Naive thymus-derived CD4-positive, alpha-beta T cell (primary cell): Measurements from ENCODE around the gene ERICH3. TPM values are rescaled to one million over a fixed set of nuclear protein-coding genes. Genes with fewer than 3 reads are reported as not detected.

Source experiments
- ATAC-seq: fragments of 150-1000 bp; cut with Tn5 transposase; 2 replicates; pipeline ENCODE4 v1.10.0; 2021; ENCODE audit warnings: mild to moderate bottlenecking, moderate library complexity
- CTCF ChIA-PET: fragments of 350-600 bp; sonication (Branson Sonifier 250); formaldehyde crosslinking; loops from one replicate; lab custom pipeline; 2021; ENCODE audit warnings: antibody characterized with exemption; lab: Charles Lee
- POLR2A ChIA-PET: fragments of 350-600 bp; sonication (Branson Sonifier 250); formaldehyde crosslinking; loops from one replicate; lab custom pipeline; 2021; ENCODE audit warnings: antibody characterized with exemption, inconsistent platforms; lab: Charles Lee
- DNase-seq, 9 donors: peaks; one replicate each; pipeline versions ENCODE4 v3.0.0 to v3.0.0-alpha.2; 2020 to 2022; ENCODE audit warnings: mixed read lengths in 1 of 9
- H3K27ac ChIP-seq: one replicate; pipeline ENCODE4 v1.7.0; 2013; ENCODE audit warnings: mild to moderate bottlenecking, low read depth, low read length, moderate library complexity
- H3K27me3 ChIP-seq, 2 donors: one replicate each; pipeline ENCODE4 v1.7.0; 2013; ENCODE audit warnings: low read length in 2 of 2, mild to moderate bottlenecking in 2 of 2, moderate library complexity in 2 of 2; ENCODE audit not compliant: control insufficient read depth in 2 of 2, insufficient read depth in 2 of 2
- H3K36me3 ChIP-seq, 3 experiments: 1 replicate in 2 of 3; 2 replicates in 1 of 3; pipeline ENCODE4 v1.7.0; 2013; ENCODE audit warnings: low read length in 3 of 3, mild to moderate bottlenecking in 3 of 3, moderate library complexity in 1 of 3; ENCODE audit not compliant: insufficient read depth in 3 of 3, control insufficient read depth in 2 of 3
- H3K4me1 ChIP-seq, 2 donors: one replicate each; pipeline ENCODE4 v1.7.0; 2013; ENCODE audit warnings: low read length in 2 of 2, mild to moderate bottlenecking in 2 of 2, moderate library complexity in 1 of 2; ENCODE audit not compliant: control insufficient read depth in 2 of 2, insufficient read depth in 2 of 2
- H3K4me3 ChIP-seq: 2 replicates; pipeline ENCODE4 v1.7.0; 2013; ENCODE audit warnings: mild to moderate bottlenecking, low read length
- H3K9me3 ChIP-seq, 3 experiments: 1 replicate in 2 of 3; 2 replicates in 1 of 3; pipeline ENCODE4 v1.7.0; 2013; ENCODE audit warnings: low read length in 3 of 3; ENCODE audit not compliant: control insufficient read depth in 2 of 3
- H3K27ac Mint-ChIP-seq, 9 donors: one replicate each; pipeline ENCODE4 v1.8.0; 2020 to 2022; ENCODE audit warnings: mixed read lengths in 9 of 9, mild to moderate bottlenecking in 8 of 9, moderate library complexity in 5 of 9, inconsistent platforms in 2 of 9
- H3K27me3 Mint-ChIP-seq, 5 donors: one replicate each; pipeline ENCODE4 v1.8.0; 2021 to 2022; ENCODE audit warnings: mixed read lengths in 5 of 5, mild to moderate bottlenecking in 1 of 5
- H3K36me3 Mint-ChIP-seq, 5 donors: one replicate each; pipeline ENCODE4 v1.8.0; 2020 to 2022; ENCODE audit warnings: mixed read lengths in 5 of 5, mild to moderate bottlenecking in 3 of 5, inconsistent platforms in 1 of 5
- H3K4me1 Mint-ChIP-seq, 7 donors: one replicate each; pipeline ENCODE4 v1.8.0; 2020 to 2022; ENCODE audit warnings: mixed read lengths in 7 of 7, mild to moderate bottlenecking in 3 of 7, inconsistent platforms in 1 of 7
- H3K4me3 Mint-ChIP-seq, 10 donors: one replicate each; pipeline ENCODE4 v1.8.0; 2020 to 2022; ENCODE audit warnings: mild to moderate bottlenecking in 10 of 10, mixed read lengths in 10 of 10, moderate library complexity in 6 of 10, inconsistent platforms in 2 of 10
- H3K9me3 Mint-ChIP-seq, 11 donors: one replicate each; pipeline ENCODE4 v1.8.0; 2020 to 2022; ENCODE audit warnings: mixed read lengths in 11 of 11, mild to moderate bottlenecking in 4 of 11, inconsistent platforms in 1 of 11, moderate library complexity in 1 of 11
- intact Hi-C, 2 donors: fragments of 100-400 bp; cut with micrococcal nuclease; formaldehyde crosslinking; loops; one replicate each; pipeline ENCODE4 v1.15.1; 2023
- polyA plus RNA-seq, 2 donors: library from polyadenylated mRNA; unstranded; fragments of 300-500 nt; fragmentation: Illumina TruSeq; gene quantifications; one replicate each; pipeline ENCODE4 v1.2.3, GENCODE V29; 2021
- total RNA-seq, 6 experiments: library from RNA in 5 of 6; stranded (reverse) in 5 of 6; gene quantifications; 1 replicate in 5 of 6; 2 replicates in 1 of 6; pipeline ENCODE4 v1.2.3 and lab custom pipeline; 2021 to 2026

ERICH3 gene
- total and polyA plus RNA-seq, 7 experiments from 2014 or later, result not detected

DNA sequence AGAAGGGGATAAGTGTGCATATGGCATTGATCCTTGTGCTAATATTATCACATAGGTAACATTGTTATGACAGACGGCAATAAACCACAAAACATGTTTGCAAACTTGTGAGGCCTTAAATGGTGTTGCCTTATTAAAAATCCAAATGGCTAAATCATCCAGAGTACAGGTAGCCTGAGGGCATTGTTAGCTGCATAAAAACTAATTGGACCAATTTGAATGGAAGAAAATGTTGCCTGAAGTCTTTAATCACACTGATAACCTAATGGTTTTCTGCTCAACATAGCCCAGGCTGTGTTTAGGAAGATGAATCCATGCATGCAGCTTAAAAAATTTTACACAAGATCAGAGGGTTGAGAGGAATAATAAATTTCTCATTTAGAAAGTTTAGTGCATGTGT lies 141.8 kb downstream of the ERICH3 start:
- Histone ChIP-seq H3K27me3 (no peaks in the 10 kb centered on the region), H3K27ac (no peak overlapping the region), H3K36me3 (no peaks in the 10 kb centered on the region), H3K4me1 (no peaks in the 10 kb centered on the region), H3K9me3 (no peaks in the 10 kb centered on the region), H3K4me3 (no peak overlapping the region)
- intact Hi-C loops, result no loop called here
- peaks cover 0 to 11% (median 0%) of the 10 kb centered on the region in 5 donors for H3K27me3 Mint-ChIP-seq
- no peaks in the 10 kb centered on the region for H3K4me1 Mint-ChIP-seq
- H3K36me3 Mint-ChIP-seq, result no peaks in the 10 kb centered on the region
- no peak for DNase-seq
- ChIA-PET POLR2A (no interaction called here), CTCF (no interaction called here)
- no peak overlapping the region for H3K27ac Mint-ChIP-seq
- no peak overlapping the region for H3K4me3 Mint-ChIP-seq
- peaks cover 0 to 5% (median 0%) of the 10 kb centered on the region in 11 donors for H3K9me3 Mint-ChIP-seq
- ATAC-seq, result no peak

DNA sequence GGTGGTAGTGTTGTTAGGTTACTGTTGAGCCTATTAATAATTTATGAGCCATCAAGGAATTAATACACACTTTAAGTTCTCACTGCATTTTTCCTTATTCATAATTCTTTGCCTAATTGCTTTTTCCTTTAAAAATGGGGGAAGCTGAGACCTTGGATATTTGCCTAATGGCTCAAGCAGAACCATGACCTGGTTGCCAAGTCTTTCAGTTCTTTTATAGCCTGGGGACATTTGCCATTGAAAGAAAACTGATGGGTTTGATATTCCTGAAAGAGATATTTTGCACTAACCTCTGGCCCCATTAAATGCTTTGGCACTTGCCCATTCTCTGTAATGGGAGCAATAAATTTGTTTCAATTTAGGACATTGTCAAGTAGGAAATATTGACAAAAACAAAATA lies 142.7 kb downstream of the ERICH3 start:
- Histone ChIP-seq H3K36me3 (no peaks in the 10 kb centered on the region), H3K4me1 (no peaks in the 10 kb centered on the region), H3K4me3 (no peak overlapping the region), H3K9me3 (no peaks in the 10 kb centered on the region), H3K27me3 (no peaks in the 10 kb centered on the region), H3K27ac (no peak overlapping the region)
- H3K27me3 Mint-ChIP-seq, result peaks cover 0 to 11% (median 0%) of the 10 kb centered on the region in 5 donors
- H3K27ac Mint-ChIP-seq, result no peak overlapping the region
- DNase-seq (no peak), ATAC-seq (no peak)
- intact Hi-C loops, result no loop called here
- ChIA-PET POLR2A (no interaction called here), CTCF (no interaction called here)
- no peak overlapping the region for H3K4me3 Mint-ChIP-seq
- H3K4me1 Mint-ChIP-seq, result no peaks in the 10 kb centered on the region
- peaks cover 0 to 5% (median 0%) of the 10 kb centered on the region in 11 donors for H3K9me3 Mint-ChIP-seq
- H3K36me3 Mint-ChIP-seq, result no peaks in the 10 kb centered on the region

DNA sequence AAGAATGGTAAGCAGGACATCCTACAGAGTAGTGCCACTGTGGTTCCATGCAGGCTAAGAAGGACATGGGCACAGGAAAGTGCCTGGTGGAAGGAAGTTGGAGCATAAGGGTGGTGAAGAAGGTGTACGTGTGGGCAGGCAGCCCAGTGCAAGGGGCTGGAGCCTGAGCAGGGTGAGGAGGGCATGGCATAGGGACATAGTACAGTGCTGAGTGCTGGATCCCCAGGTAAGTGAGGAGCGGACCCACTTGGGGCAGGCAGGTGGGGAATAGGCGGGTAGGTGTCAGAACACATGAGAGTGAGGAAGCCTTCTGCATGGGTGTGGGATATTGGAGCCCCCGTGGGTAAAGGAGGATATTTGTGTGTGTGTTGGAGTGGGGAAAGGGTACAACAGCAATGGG lies 145.5 kb downstream of the ERICH3 start:
- Mint-ChIP-seq H3K4me3 (no peak overlapping the region), H3K4me1 (no peaks in the 10 kb centered on the region), H3K9me3 (peaks cover 0 to 6% (median 0%) of the 10 kb centered on the region in 11 donors), H3K27ac (no peak overlapping the region), H3K27me3 (peaks cover 0 to 11% (median 4%) of the 10 kb centered on the region in 5 donors), H3K36me3 (no peaks in the 10 kb centered on the region)
- ATAC-seq (no peak), DNase-seq (no peak)
- Histone ChIP-seq H3K4me3 (no peak overlapping the region), H3K27ac (no peak overlapping the region), H3K36me3 (no peaks in the 10 kb centered on the region), H3K4me1 (no peaks in the 10 kb centered on the region), H3K9me3 (no peaks in the 10 kb centered on the region), H3K27me3 (no peaks in the 10 kb centered on the region)
- intact Hi-C loops, result no loop called here
- ChIA-PET CTCF (no interaction called here), POLR2A (no interaction called here)

DNA sequence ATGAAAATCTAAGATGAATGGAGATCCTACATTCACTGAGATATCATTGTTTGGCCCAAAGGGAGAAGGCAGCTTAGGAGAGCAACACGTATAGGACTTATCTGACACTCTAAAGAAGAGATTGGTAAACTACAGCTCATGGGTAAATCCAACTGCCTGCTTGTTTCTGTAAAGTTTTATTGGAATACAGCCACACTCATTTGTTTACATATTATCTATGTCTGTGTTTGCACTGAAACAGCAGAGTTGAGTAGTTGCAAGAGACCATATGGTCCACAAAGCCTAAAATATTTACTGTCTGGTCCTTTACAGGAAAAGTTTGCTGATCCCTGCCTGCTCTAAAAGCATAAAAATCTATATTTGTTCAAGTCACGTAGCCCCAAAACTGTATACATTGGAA lies 146.9 kb downstream of the ERICH3 start:
- ChIA-PET POLR2A (no interaction called here), CTCF (no interaction called here)
- Histone ChIP-seq H3K27me3 (no peaks in the 10 kb centered on the region), H3K4me3 (no peak overlapping the region), H3K36me3 (no peaks in the 10 kb centered on the region), H3K9me3 (no peaks in the 10 kb centered on the region), H3K4me1 (no peaks in the 10 kb centered on the region), H3K27ac (no peak overlapping the region)
- intact Hi-C loops, result no loop called here
- Mint-ChIP-seq H3K4me3 (no peak overlapping the region), H3K27me3 (peaks cover 0 to 14% (median 4%) of the 10 kb centered on the region in 5 donors), H3K4me1 (no peaks in the 10 kb centered on the region), H3K9me3 (peaks cover 0 to 6% (median 0%) of the 10 kb centered on the region in 11 donors), H3K27ac (no peak overlapping the region), H3K36me3 (no peaks in the 10 kb centered on the region)
- no peak for ATAC-seq
- DNase-seq, result no peak

DNA sequence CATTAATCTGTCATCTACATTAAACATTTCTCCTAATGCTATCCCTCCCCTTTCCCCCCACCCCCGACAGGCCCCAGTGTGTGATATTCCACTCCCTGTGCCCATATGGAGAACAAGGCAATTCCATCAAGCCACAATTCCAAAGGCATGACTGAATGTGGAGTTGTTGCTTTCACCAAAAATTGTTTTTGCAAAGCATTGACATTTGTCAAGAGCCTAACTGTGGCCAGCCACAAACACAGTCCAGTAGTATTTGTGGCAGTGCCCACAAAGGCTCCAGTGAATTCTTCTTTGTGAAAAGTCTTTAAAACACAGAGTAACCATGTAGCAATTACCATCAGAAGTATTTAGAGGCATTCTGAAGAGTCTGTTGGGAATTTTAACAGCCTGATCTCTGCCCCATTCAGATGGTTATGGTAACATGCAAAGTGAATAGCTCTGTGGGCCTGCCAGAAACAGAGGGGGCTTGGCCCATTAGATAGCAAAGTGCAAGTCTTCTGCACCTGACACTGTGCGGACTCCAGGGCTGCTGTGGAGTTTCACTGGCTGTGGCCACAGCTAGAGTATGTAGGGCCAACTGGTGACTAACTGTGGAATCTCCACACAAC lies 149.6 kb downstream of the ERICH3 start:
- intact Hi-C loops, result no loop called here
- peaks cover 0 to 23% (median 7%) of the 10 kb centered on the region in 5 donors for H3K27me3 Mint-ChIP-seq
- no peak for ATAC-seq

DNA sequence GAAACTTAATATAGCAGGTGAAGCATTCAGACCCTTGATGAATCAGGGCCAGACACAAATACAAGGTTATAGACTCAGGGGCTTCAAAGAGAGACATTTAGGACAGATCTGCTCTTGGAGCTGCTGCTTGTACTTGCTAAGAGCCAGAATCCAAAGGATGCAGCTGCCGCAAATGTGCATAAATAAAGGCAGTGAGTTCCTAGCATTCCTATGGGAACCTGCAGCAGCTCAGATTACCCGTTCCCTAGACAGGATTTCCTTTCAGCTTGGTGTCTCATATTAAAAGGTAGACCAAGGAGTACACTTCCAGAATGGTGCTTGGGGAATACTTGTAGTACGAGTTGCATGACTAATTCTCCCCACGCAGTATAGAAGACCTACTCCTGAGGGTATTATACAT lies 151.4 kb downstream of the ERICH3 start:
- Histone ChIP-seq H3K4me3 (no peak overlapping the region), H3K36me3 (no peaks in the 10 kb centered on the region), H3K27me3 (no peaks in the 10 kb centered on the region), H3K27ac (no peak overlapping the region), H3K4me1 (no peaks in the 10 kb centered on the region), H3K9me3 (no peaks in the 10 kb centered on the region)
- Mint-ChIP-seq H3K27me3 (peaks cover 0 to 23% (median 7%) of the 10 kb centered on the region in 5 donors), H3K4me3 (no peak overlapping the region), H3K9me3 (peaks cover 0 to 5% (median 0%) of the 10 kb centered on the region in 11 donors), H3K4me1 (no peaks in the 10 kb centered on the region), H3K36me3 (no peaks in the 10 kb centered on the region), H3K27ac (no peak overlapping the region)
- no peak for ATAC-seq
- ChIA-PET CTCF (no interaction called here), POLR2A (interaction anchor here (0.6 kb wide), 1 partner anchor 65 kb away, joined by 6 read pairs; no protein-coding TSS in a partner anchor)
- DNase-seq, result no peak
- intact Hi-C loops, result no loop called here

More for the DNA sequence above, 149.6 kb downstream of the ERICH3 start:
- Histone ChIP-seq H3K27ac (no peak overlapping the region), H3K27me3 (no peaks in the 10 kb centered on the region), H3K4me3 (no peak overlapping the region), H3K9me3 (no peaks in the 10 kb centered on the region), H3K4me1 (no peaks in the 10 kb centered on the region), H3K36me3 (no peaks in the 10 kb centered on the region)
- no peak for DNase-seq
- POLR2A ChIA-PET, result no interaction called here
- Mint-ChIP-seq H3K36me3 (no peaks in the 10 kb centered on the region), H3K9me3 (peaks cover 0 to 6% (median 0%) of the 10 kb centered on the region in 11 donors), H3K4me3 (no peak overlapping the region), H3K27ac (no peak overlapping the region), H3K4me1 (no peaks in the 10 kb centered on the region)
- CTCF ChIA-PET, result no interaction called here
